ENCODE data around the gene SETD2.

GRCh38 chr3:47123857-47124256 is 40.1 kb downstream of the SETD2 start:
- no peak for TF ChIP-seq CTCF (conservative IDR thresholded peaks at IDR 0.05)
- TF ChIP-seq EZH2 (IDR thresholded peaks at IDR 0.05; ENCODE audit: low read depth), result no peak

Measured in PC-9 (cell line).